KMS-11 (cell line): ENCODE measurements around the gene PKP3.
"Not testable (repeated sequence)": the region's sequence is repeated elsewhere in the genome, so short reads cannot be mapped to it uniquely, and the experiment has no call there.

Experiments
- H2AFZ ChIP-seq: fragments of 200-600 bp; sonication (generic); 2 replicates; pipeline ENCODE4 v1.6.1; 2016; ENCODE audit warnings: antibody characterized with exemption, mixed run types, low read depth
- H3K27ac ChIP-seq: fragments of 200-600 bp; sonication (generic); 2 replicates; pipeline ENCODE4 v1.6.1; 2016; ENCODE audit warnings: mild to moderate bottlenecking, mixed run types
- H3K27me3 ChIP-seq: fragments of 200-600 bp; sonication (generic); 2 replicates; pipeline ENCODE4 v1.6.1; 2017; ENCODE audit warnings: mild to moderate bottlenecking, low read depth, mixed run types, moderate library complexity; ENCODE audit not compliant: insufficient read depth
- H3K36me3 ChIP-seq: fragments of 200-600 bp; sonication (generic); 2 replicates; pipeline ENCODE4 v1.6.1; 2017; ENCODE audit warnings: mild to moderate bottlenecking, mixed run types; ENCODE audit not compliant: insufficient read depth
- H3K4me1 ChIP-seq: fragments of 200-600 bp; sonication (generic); 2 replicates; pipeline ENCODE4 v1.6.1; 2016; ENCODE audit warnings: mild to moderate bottlenecking, low read depth, mixed run types; ENCODE audit not compliant: poor library complexity, severe bottlenecking
- H3K4me2 ChIP-seq: fragments of 200-600 bp; sonication (generic); 2 replicates; pipeline ENCODE4 v1.7.0; 2016; ENCODE audit warnings: mild to moderate bottlenecking, mixed run types
- H3K4me3 ChIP-seq: fragments of 200-600 bp; sonication (generic); IDR thresholded peaks from 2 replicates; pipeline ENCODE4 v1.6.1; 2017; ENCODE audit warnings: low read depth, low read length, mixed read lengths; ENCODE audit not compliant: insufficient read depth
- H3K79me2 ChIP-seq: fragments of 200-600 bp; sonication (generic); 2 replicates; pipeline ENCODE4 v1.6.1; 2016; ENCODE audit warnings: low read depth, mixed run types; ENCODE audit not compliant: insufficient read depth
- H3K9ac ChIP-seq: fragments of 200-600 bp; sonication (generic); 2 replicates; pipeline ENCODE4 v1.6.1; 2016; ENCODE audit warnings: mild to moderate bottlenecking, mixed run types
- H4K20me1 ChIP-seq: fragments of 200-600 bp; sonication (generic); 2 replicates; pipeline ENCODE4 v1.6.1; 2016; ENCODE audit warnings: mild to moderate bottlenecking, mixed run types; ENCODE audit not compliant: insufficient read depth
- TF ChIP-seq, protein P1 (sequence below): fragments of 200-600 bp; sonication (generic); conservative IDR thresholded peaks from 2 replicates; pipeline ENCODE4 v1.6.1; 2017; ENCODE audit warnings: low read depth, mild to moderate bottlenecking, antibody characterized with exemption, low read length, moderate library complexity, mixed read lengths

Gene PKP3

DNA sequence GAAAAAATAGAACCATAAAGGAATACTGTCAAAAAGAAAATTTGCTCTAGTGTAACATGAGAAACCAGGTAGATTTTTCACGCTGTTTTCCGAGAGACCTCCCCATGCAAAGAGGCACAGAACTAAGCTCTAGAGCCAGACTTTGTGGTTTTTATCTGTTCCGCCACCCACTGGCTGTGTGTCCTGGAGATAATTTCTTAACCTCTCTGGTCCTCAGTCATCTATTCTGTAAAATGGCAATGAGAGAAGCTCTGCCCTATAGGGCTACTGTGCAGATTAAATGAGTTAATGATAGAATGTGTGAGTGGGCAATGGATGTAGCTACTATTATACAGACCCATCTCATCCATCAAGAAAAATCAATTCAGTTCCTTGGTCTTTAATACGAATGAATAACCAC is 30.2 kb downstream of the PKP3 start:
- Histone ChIP-seq H3K9ac (no peak overlapping the region), H2AFZ (no peak overlapping the region), H4K20me1 (no peaks in the 10 kb centered on the region), H3K27ac (no peak overlapping the region), H3K4me1 (no peaks in the 10 kb centered on the region), H3K27me3 (peaks cover 7% of the 10 kb centered on the region; the same call in 1 of the 2 replicates), H3K4me3 (no peak overlapping the region), H3K36me3 (no peaks in the 10 kb centered on the region), H3K4me2 (no peak overlapping the region), H3K79me2 (no peaks in the 10 kb centered on the region)
- TF ChIP-seq, protein P1, sequence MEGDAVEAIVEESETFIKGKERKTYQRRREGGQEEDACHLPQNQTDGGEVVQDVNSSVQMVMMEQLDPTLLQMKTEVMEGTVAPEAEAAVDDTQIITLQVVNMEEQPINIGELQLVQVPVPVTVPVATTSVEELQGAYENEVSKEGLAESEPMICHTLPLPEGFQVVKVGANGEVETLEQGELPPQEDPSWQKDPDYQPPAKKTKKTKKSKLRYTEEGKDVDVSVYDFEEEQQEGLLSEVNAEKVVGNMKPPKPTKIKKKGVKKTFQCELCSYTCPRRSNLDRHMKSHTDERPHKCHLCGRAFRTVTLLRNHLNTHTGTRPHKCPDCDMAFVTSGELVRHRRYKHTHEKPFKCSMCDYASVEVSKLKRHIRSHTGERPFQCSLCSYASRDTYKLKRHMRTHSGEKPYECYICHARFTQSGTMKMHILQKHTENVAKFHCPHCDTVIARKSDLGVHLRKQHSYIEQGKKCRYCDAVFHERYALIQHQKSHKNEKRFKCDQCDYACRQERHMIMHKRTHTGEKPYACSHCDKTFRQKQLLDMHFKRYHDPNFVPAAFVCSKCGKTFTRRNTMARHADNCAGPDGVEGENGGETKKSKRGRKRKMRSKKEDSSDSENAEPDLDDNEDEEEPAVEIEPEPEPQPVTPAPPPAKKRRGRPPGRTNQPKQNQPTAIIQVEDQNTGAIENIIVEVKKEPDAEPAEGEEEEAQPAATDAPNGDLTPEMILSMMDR = no peak

DNA sequence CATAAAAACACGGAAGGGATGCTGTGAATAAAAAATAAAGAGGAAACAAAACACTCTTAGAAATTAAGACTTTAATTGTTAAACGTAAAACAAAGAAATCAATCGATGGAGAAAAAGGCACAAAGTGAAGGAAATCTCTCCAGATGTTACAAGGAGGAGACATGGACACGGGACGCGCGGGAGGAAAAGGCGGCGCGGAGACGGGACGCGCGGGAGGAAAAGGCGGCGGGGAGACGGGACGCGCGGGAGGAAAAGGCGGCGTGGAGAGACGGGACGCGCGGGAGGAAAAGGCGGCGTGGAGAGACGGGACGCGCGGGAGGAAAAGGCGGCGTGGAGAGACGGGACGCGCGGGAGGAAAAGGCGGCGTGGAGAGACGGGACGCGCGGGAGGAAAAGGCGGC is 30.8 kb downstream of the PKP3 start:
- H4K20me1 ChIP-seq, H3K4me3 ChIP-seq, H3K27me3 ChIP-seq, H3K27ac ChIP-seq, H2AFZ ChIP-seq, H3K79me2 ChIP-seq, H3K9ac ChIP-seq, H3K36me3 ChIP-seq, H3K4me1 ChIP-seq, H3K4me2 ChIP-seq: not testable (repeated sequence)

DNA sequence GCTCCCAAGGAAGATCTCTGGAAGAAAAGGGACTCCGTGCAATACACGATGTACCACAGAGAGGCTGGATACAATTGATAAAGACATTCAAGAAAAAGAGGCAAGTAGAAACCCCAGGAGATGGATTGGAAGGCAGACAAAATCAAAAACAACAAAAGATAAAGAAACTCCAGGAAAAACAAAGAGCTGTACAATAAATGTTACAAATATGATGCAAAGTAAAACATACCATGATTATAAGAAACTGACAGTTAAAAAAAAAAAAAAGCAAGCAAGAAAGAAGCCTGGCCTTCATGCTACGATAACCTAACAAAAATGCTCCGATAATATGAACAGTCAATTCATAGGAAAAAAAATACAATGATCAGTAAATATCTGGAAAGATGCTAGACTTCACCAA is 31.3 kb downstream of the PKP3 start:
- H3K4me3 ChIP-seq = no peak overlapping the region
- peaks cover 3% of the 10 kb centered on the region; the same call in 1 of the 2 replicates for H3K27me3 ChIP-seq
- no peaks in the 10 kb centered on the region for H3K36me3 ChIP-seq
- H3K9ac ChIP-seq = no peak overlapping the region
- H3K4me2 ChIP-seq = no peak overlapping the region
- no peaks in the 10 kb centered on the region for H4K20me1 ChIP-seq
- no peaks in the 10 kb centered on the region for H3K4me1 ChIP-seq
- TF ChIP-seq, protein P1 = no peak
- no peak overlapping the region for H2AFZ ChIP-seq
- no peak overlapping the region for H3K27ac ChIP-seq
- H3K79me2 ChIP-seq = no peaks in the 10 kb centered on the region

DNA sequence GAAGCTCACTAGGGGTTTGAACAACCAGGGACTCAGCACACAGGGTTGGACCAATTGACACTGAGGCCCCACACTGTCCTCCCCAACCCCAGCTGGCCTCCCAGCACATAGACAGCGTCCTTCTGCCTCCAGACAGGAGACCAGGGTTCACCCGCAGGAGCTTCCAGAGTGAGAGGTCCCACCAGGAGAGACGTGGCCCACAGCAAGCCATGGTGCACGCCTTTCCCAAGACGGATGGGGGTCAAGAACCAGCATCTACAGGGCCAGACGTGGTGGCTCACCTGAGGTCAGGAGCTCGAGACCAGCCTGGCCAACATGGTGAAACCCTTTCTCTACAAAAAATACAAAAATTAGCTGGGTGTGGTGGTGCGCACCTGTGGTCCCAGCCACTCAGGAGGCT is 32.8 kb downstream of the PKP3 start:
- H3K36me3 ChIP-seq = no peaks in the 10 kb centered on the region
- H3K4me2 ChIP-seq = no peak overlapping the region
- no peak overlapping the region for H2AFZ ChIP-seq
- H3K4me1 ChIP-seq = no peaks in the 10 kb centered on the region
- no peak overlapping the region for H3K4me3 ChIP-seq
- no peak overlapping the region for H3K9ac ChIP-seq
- no peaks in the 10 kb centered on the region for H4K20me1 ChIP-seq
- no peaks in the 10 kb centered on the region for H3K79me2 ChIP-seq
- TF ChIP-seq, protein P1 = no peak
- H3K27ac ChIP-seq = no peak overlapping the region
- peaks cover 2% of the 10 kb centered on the region; the same call in 1 of the 2 replicates for H3K27me3 ChIP-seq

DNA sequence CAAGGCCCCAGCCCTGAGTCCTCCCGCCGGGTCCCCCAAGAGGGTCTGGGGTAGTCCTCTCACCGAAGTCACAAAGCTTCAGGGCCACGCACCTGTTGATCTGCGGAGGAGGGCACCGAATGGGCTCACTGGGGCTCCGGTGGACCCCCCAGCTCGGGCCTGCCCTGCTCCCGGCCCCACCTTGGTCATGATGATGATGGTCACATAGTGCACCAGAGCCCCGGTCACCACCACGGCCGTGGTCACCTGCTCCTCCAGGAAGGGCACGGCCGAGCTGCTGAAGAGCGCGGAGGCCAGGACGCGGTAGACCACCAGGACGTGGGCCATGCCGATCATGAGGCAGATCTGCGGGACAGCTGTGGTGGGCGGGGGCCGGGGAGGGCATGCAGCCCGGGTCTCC is 34.3 kb downstream of the PKP3 start:
- H3K4me1 ChIP-seq = no peaks in the 10 kb centered on the region
- no peaks in the 10 kb centered on the region for H3K79me2 ChIP-seq
- no peak overlapping the region for H3K9ac ChIP-seq
- H3K27ac ChIP-seq = no peak overlapping the region
- no peaks in the 10 kb centered on the region for H4K20me1 ChIP-seq
- H3K36me3 ChIP-seq = no peaks in the 10 kb centered on the region
- no peak overlapping the region for H3K4me3 ChIP-seq
- no peak overlapping the region for H2AFZ ChIP-seq
- no peaks in the 10 kb centered on the region; the same call in 1 of the 2 replicates for H3K27me3 ChIP-seq
- H3K4me2 ChIP-seq = no peak overlapping the region
- TF ChIP-seq, protein P1 = no peak
